Hindlimb muscle (tissue), 1 donor: ENCODE measurements around the gene TFR2. TPM values are rescaled to one million over a fixed set of nuclear protein-coding genes. Genes with fewer than 3 reads are reported as not detected.

Experiments used
- DNase-seq: peaks from one replicate; pipeline ENCODE4 v3.0.0-alpha.2; 2013
- polyA plus RNA-seq: library from polyadenylated mRNA; unstranded; fragments of 120-200 nt; gene quantifications from one replicate; pipeline ENCODE4 v1.2.1, GENCODE V29; 2013; ENCODE audit not compliant: insufficient read length

The TFR2 gene
- polyA plus RNA-seq, 1 donor = 1.3 TPM

GRCh38 chr7:100654908-100655831, 13.8 kb upstream of the TFR2 start:
- DNase-seq = no peak

GRCh38 chr7:100649826-100650565, 8.6 kb upstream of the TFR2 start:
- DNase-seq = no peak

GRCh38 chr7:100642534-100642907, 1.2 kb upstream of the TFR2 start:
- no peak for DNase-seq

GRCh38 chr7:100641860-100642533, 645 bp upstream of the TFR2 start:
- no peak for DNase-seq

- DNase-seq = no peak
Measured at GRCh38 chr7:100640517-100641440, 573 bp downstream of the TFR2 start.

- DNase-seq = no peak
Measured at GRCh38 chr7:100639995-100640516, 1.3 kb downstream of the TFR2 start.

- DNase-seq = peak; percentile 57
Measured at GRCh38 chr7:100632951-100633717, 8.2 kb downstream of the TFR2 start.

- DNase-seq = no peak
Measured at GRCh38 chr7:100630066-100630465, 11.3 kb downstream of the TFR2 start.

- no peak for DNase-seq
Measured at GRCh38 chr7:100629117-100629716, 12.1 kb downstream of the TFR2 start.

- DNase-seq = no peak
Measured at GRCh38 chr7:100627238-100627549, 14.2 kb downstream of the TFR2 start.

- peak; percentile 58 for DNase-seq
Measured at GRCh38 chr7:100626530-100627237, 14.7 kb downstream of the TFR2 start.

- DNase-seq = no peak
Measured at GRCh38 chr7:100626055-100626454, 15.3 kb downstream of the TFR2 start.

- no peak for DNase-seq
Measured at GRCh38 chr7:100623951-100624824, 17.2 kb downstream of the TFR2 start.

- DNase-seq = no peak
Measured at GRCh38 chr7:100621554-100621953, 19.8 kb downstream of the TFR2 start.

- no peak for DNase-seq
Measured at GRCh38 chr7:100620804-100621203, 20.5 kb downstream of the TFR2 start.

- DNase-seq = no peak
Measured at GRCh38 chr7:100620239-100620638, 21.1 kb downstream of the TFR2 start.

GRCh38 chr7:100614308-100614861, 27.0 kb downstream of the TFR2 start:
- no peak for DNase-seq

- no peak for DNase-seq
Measured at GRCh38 chr7:100613412-100614175, 27.8 kb downstream of the TFR2 start.
